GM19099 (cell line): Measurements from ENCODE around the gene GPD2.

Experiments
- POLR2A ChIP-seq: IDR thresholded peaks from 3 replicates; pipeline ENCODE4 v1.6.1; 2011; ENCODE audit warnings: low read depth; ENCODE audit not compliant: insufficient read length; ENCODE audit errors: extremely low read depth

The GPD2 gene

GRCh38 chr2:156435718-156436496, at the start of gene GPD2:
Gene GPD2 (plus strand): TSS chr2:156436379. CDS start chr2:156476106, 39,727 bp downstream.
- TF ChIP-seq POLR2A, result peak; percentile 74

GRCh38 chr2:156394033-156394741, 42.0 kb upstream of the GPD2 start:
- no peak for TF ChIP-seq POLR2A

GRCh38 chr2:156396126-156396525, 40.1 kb upstream of the GPD2 start:
- TF ChIP-seq POLR2A, result no peak

- TF ChIP-seq POLR2A, result no peak
Observed at GRCh38 chr2:156397229-156397628, 39.0 kb upstream of the GPD2 start.

GRCh38 chr2:156398176-156398575, 38.0 kb upstream of the GPD2 start:
- TF ChIP-seq POLR2A, result no peak

GRCh38 chr2:156399224-156399949, 36.8 kb upstream of the GPD2 start:
- TF ChIP-seq POLR2A, result no peak

- TF ChIP-seq POLR2A, result no peak
Observed at GRCh38 chr2:156399950-156400705, 36.1 kb upstream of the GPD2 start.

GRCh38 chr2:156400706-156401678, 35.2 kb upstream of the GPD2 start:
- no peak for TF ChIP-seq POLR2A

- TF ChIP-seq POLR2A, result no peak
Observed at GRCh38 chr2:156401861-156402260, 34.3 kb upstream of the GPD2 start.

GRCh38 chr2:156405586-156405985, 30.6 kb upstream of the GPD2 start:
- no peak for TF ChIP-seq POLR2A

- TF ChIP-seq POLR2A, result no peak
Observed at GRCh38 chr2:156411835-156412234, 24.3 kb upstream of the GPD2 start.

- no peak for TF ChIP-seq POLR2A
Observed at GRCh38 chr2:156421851-156422250, 14.3 kb upstream of the GPD2 start.

GRCh38 chr2:156423674-156424282, 12.4 kb upstream of the GPD2 start:
- no peak for TF ChIP-seq POLR2A
